Measurements from ENCODE around the gene HPD.
"Not testable (repeated sequence)": the region's sequence is repeated elsewhere in the genome, so short reads cannot be mapped to it uniquely, and the experiment has no call there.

Gene HPD

DNA sequence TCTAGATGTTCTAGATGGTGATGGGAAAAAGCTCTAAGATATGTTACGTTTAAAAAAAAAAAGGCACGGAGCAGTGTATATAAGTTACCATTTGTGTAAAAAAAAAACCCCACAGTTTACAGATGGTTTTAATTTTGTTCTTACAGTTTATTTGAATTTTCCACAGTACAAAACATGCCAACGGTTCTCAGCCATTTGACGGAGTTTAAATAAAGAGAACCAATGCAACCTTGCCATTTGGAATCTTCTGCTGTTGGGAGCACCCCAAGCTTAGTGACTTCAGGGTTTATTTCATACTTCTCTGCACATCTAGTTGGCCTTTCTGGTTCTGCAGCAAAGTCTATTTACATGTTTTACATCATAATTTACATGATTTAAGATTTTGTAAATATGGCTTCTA, 7.7 kb upstream of the HPD start:
- FAIRE-seq (no peak), DNase-seq (ENCODE audit: low spot score) (no peak)

- FAIRE-seq = no peak
Observed at GRCh38 chr12:121861636-121862254, 3.1 kb upstream of the HPD start.

DNA sequence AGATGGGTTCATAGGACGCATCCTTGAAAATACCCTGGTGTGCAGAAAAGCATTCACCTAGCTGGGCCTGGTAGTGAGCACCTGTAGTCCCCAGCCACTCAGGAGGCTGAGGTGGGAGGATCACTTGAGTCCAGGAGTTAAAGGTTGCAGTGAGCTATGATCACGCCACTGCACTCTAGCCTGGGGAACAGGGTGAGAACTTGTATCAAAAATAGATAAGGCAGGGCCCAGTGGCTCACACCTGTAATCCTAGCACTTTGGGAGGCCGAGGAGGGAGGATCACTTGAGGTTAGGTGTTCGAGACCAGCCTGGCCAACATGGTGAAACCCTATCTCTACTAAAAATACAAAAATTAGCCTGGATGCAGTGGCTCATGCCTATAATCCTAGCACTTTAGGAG, 2.0 kb upstream of the HPD start:
- not testable (repeated sequence) for DNase-seq (ENCODE audit: low spot score); FAIRE-seq

More at GRCh38 chr12:121861636-121862254, 3.1 kb upstream of the HPD start:
- DNase-seq (ENCODE audit: low spot score) = no peak

DNA sequence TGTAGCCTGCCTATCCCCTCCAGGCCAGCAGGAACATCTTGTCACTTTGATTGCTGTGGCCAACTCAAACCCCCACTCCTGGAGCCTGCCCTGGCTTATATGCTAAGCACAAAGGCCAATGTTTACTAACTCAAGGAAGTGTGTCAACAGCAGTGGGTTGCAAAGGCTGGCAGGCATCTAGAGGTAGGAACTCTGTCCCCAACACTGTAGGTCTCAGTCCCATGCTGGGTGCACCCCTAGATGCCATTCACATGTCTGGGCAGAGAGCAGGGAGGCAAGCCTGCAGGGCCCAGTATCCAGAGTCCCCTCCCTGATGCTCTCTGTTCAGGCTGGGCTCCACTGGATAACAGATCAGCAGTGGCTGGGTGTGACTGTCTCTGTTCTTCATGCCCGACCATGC, 1.6 kb upstream of the HPD start:
- FAIRE-seq (no peak), DNase-seq (ENCODE audit: low spot score) (no peak)

- DNase-seq (ENCODE audit: low spot score) (no peak), FAIRE-seq (no peak)
Observed at GRCh38 chr12:121858318-121858661, 369 bp downstream of the HPD start.

DNA sequence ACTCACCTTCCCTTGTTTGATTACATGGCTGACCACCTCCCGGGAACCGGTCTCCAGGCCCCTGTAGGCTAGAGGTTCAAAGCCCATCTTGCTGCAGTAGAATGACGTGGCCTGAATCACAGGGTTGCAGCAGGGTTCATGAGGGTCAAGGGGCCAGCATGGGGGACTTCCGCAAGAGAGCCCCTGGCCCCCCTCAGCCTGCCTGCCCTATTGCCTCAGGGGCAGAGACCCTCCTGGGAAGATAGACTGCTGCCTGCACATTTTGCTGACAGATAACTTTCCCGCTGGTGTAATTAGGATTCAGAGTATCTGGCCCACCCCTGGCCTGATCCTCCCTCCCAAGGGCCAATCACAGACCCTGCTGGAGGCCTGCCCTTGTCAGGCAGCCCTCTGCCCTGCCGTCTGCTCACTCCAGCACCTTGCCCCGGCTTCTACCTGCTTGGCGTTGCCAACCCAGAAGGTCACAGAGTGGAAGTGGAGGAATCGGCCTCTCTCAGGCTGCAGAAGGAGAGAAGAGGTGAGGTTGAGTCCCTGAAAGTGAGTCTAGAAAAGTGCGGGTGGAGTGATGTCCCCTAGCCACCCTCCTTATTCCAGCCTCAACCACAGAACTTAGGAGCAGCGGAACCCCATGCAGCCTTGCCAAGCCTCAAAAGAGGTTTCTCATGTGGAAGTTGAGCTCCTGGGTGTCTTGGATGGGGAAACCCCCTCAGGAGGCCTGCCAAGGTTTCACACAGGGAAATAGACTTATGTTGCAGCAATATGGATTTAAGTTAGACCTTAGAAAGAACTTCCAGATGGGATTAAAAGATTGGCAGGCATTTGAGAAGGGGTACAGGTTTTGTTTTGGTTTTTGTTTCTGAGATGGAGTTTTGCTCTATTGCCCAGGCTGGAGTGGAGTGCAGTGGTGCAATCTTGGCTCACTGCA, 1.1 kb downstream of the HPD start:
- FAIRE-seq = no peak
- DNase-seq (ENCODE audit: low spot score) = no peak

- not testable (repeated sequence) for DNase-seq (ENCODE audit: low spot score); FAIRE-seq
Observed at GRCh38 chr12:121852392-121852791, 6.3 kb downstream of the HPD start.

GRCh38 chr12:121849665-121850064, 9.0 kb downstream of the HPD start:
- FAIRE-seq (no peak), DNase-seq (ENCODE audit: low spot score) (no peak)

- no peak for FAIRE-seq
Observed at GRCh38 chr12:121849211-121849610, 9.4 kb downstream of the HPD start.

GRCh38 chr12:121845701-121846100, 13.0 kb downstream of the HPD start:
- DNase-seq (ENCODE audit: low spot score) (no peak), FAIRE-seq (no peak)

More at GRCh38 chr12:121849211-121849610, 9.4 kb downstream of the HPD start:
- no peak for DNase-seq (ENCODE audit: low spot score)

- no peak for FAIRE-seq
- no peak for DNase-seq (ENCODE audit: low spot score)
Observed at GRCh38 chr12:121843236-121843982, 15.2 kb downstream of the HPD start.

- DNase-seq (ENCODE audit: low spot score) (no peak), FAIRE-seq (no peak)
Observed at GRCh38 chr12:121839993-121840761, 18.5 kb downstream of the HPD start.

- peak; percentile 91 for FAIRE-seq
Observed at GRCh38 chr12:121839106-121839992, 19.3 kb downstream of the HPD start.

DNA sequence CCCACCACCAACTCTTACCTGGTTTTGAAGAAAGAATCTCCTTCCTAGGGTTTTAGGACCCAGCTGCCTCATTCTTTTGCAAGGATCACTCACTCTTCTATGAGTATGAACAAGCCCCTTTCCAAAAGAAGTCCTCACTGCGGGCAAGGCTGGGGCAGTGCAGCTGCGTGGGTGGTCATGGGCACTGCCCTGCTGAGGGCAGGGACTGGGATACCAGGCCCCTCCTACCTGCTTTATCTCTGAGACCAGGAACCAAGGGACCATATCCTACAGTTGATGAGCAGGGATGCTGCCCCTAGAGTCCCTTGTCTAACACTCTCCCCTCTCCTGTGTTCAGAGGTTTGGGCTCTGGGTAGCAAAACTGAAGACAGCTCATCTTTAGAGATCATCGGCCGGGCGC, 20.5 kb downstream of the HPD start:
- DNase-seq (ENCODE audit: low spot score) = no peak
- no peak for FAIRE-seq

More at GRCh38 chr12:121839106-121839992, 19.3 kb downstream of the HPD start:
- peak; percentile 98 for DNase-seq (ENCODE audit: low spot score)

- no peak for DNase-seq (ENCODE audit: low spot score)
- FAIRE-seq = no peak
Observed at GRCh38 chr12:121837680-121838079, 21.0 kb downstream of the HPD start.

DNA sequence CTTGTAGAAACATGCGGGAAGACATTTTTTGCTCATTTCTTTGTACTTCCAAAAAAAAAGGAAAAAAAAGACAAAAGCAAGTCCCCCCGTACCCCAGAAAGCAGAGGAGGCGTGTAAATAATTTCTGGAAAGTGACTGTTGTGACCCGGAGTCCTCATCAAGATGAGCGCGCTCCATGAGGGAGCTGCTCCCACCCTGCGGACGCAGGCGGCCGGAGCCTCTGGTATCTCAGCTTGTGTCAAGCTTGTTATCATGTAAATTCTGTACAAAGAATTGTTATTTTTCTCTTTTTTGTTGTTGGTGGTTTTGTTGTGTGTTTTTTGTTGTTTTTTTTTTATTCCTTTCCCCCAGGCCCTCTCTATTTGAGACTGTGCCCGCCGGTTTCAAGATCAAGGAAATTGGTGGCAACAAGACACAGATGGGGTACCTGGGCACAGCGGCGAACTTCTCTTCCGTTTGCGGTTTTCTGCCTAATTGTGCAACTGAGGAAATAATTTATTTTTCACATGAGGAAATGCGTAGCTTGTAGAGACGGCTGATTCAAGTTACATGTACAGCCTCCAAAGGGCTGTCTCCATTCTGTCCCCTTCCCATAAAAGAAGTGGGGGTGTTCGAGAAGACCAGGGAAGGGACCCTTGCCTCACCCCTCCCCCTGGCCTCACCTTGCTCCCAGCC, 27.0 kb downstream of the HPD start:
- no peak for FAIRE-seq

DNA sequence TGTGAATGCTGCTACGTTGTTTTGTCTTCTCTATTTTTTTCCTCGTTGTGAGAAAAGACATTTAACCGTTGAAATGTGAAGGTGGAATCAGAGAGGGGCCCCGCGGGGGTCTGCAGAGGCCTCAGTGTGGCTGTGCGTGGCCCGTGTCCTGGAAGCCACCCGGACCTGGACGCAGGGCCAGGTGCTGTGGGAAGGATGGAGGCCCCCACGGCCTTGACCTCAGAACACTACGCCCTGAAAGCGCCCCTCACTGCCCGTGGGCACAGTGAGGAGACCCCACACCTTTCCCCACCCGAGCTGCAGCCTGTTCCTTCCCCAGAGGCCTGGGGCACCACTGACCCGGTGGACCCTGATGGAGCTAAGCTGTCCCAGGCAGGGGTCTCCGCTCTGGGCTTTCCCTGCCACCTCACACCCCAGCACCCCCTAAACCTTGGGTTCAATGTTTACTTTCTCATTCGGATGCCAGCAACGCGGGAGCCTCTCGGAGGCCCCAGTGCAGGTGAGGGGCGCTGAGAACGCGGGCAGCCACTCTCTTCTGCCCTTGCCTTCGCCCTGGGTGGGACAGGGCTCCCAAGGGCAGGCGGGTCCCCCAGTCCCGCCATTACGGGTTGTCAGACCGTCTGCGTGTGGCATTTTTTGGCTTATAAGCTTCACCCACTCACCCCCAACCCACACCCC, 27.9 kb downstream of the HPD start:
- no peak for FAIRE-seq

More for the DNA sequence above, 27.0 kb downstream of the HPD start:
- no peak for DNase-seq (ENCODE audit: low spot score)

GRCh38 chr12:121830134-121830533, 28.5 kb downstream of the HPD start:
- DNase-seq (ENCODE audit: low spot score) (no peak), FAIRE-seq (no peak)

More for the DNA sequence above, 27.9 kb downstream of the HPD start:
- DNase-seq (ENCODE audit: low spot score) = no peak
